NOMO-1 treated with dmso at 0.1 percent for 144 hours (cell line): ENCODE measurements around the gene RNF26.

Source experiments
- DNase-seq: peaks from one replicate; lab custom pipeline; 2025; ENCODE audit not compliant: unreplicated experiment; lab: John Stamatoyannopoulos, UW

The RNF26 gene

DNA sequence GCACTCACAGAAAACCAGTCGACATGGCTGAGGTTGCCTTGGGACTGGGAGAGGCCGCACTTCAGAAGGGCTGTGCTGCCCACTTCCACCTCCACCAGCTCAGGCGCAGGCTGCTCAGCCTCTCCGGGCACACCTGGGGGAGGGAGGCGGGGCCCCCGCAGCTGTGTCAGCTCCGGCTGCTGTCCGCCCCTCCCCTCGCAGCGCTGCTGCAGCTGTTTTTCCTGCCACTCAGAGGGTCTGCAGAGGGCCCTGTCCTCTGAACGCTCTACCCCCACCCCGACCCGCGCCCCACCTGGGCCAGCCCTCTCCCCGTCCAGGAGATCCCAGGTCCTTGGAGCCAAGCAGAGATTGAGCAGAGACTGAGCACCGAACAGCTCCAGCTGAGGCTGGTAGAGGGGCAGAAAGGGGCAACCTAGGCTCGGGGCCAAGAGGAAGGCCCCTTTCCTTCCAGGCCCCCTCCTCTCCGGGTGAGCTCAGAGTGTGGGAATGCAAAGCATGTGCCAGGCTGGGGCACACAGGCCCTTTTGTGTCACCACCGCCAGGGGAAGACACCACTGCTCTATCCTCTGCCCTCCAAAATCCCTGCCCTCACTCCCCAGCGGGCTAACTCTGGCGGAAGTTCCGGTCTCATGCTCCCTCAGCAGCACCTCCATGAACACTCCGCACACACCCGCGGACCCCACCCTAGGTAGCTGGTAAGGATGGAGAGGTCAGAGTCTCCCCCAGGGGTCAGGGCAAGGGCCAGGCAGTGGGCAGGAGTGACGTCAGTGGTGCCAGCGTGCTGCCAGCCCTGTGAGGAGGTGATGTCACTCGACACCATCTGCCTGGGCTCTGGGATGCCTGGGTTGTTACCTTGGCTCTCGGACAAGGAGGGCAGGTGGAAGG lies 19.0 kb upstream of the RNF26 start:
- no peak for DNase-seq

DNA sequence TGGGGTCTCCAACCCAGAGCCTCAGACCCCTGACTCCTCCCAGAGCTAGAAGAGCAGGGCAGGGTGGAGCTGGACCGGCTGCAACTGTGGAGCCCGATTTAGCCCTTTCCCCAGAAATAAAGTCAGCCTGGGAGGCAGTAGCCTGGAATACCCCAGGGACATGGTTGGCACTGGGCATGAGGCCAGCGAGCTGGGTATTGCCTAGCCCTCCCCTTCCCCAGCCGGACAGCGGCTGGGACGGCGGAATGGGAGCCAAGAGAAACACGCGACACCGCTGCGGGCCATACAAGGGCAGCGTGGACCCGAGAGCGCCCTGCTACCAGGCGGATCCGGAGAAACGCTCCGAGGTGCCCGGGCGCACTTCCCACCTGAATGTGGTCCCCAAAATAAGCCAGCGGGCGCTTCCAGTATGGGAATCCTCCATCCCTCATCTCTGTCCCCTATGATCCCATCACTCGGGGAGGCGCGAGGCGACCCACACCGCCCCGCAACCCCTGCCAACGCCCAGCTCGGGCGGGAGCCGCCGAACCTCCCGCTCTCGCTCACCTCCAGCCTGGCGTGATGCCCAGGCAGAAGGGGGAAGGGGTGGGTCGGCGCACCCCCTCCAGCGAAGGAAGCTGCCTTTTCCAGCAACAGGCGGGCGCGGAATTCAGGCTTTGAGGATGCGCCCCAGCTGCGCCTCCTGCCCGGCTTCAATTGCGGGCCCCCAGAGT lies 18.2 kb upstream of the RNF26 start:
- DNase-seq = no peak

DNA sequence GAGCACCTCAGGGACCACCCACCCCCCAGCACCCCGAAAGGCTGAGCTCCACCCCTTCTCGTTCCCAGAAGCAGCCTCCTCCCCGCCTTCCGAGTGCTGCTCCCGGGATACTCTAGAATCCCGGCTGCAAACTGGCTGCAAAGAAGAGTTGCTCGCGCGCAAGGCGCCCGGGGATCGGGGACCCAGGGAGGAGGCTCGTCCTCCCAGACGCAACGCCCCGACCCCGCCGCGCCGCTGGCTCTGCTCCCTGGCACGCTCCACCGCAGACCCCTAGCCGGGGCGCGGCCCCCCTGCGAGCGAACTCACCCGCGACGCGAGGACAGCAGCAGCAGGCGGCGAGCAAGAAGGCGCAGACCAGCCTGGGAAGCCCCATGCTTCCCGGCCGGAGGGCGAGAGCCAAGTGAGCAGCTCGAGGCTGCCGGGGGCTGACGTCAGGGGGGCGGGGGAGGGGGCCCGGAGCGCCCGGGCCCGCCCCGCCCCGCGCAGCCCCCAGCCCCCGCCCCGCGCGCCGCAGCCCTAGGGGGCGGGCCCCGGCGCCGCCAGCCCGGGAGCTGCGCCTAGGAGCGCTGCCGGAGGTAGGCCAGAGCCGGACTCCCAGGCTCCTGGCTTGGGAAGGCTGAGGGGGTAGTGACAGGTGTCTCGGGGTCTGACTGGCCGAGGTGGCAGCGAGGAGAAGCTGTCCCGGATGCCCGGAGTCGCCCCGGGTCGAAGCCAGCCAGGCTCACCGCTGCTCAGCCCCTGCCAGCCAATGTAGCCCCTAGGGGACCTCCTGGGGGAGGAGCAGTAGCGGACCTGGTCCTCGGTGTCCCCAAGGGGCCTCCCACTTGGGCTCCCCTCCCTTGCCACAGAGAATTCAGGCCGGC lies 17.4 kb upstream of the RNF26 start, which contains the start of gene MCAM:
MCAM (minus strand) TSS at position 402 of the 863 bp plus-strand sequence; CDS start at position 373, 29 bp downstream.
- no peak for DNase-seq

DNA sequence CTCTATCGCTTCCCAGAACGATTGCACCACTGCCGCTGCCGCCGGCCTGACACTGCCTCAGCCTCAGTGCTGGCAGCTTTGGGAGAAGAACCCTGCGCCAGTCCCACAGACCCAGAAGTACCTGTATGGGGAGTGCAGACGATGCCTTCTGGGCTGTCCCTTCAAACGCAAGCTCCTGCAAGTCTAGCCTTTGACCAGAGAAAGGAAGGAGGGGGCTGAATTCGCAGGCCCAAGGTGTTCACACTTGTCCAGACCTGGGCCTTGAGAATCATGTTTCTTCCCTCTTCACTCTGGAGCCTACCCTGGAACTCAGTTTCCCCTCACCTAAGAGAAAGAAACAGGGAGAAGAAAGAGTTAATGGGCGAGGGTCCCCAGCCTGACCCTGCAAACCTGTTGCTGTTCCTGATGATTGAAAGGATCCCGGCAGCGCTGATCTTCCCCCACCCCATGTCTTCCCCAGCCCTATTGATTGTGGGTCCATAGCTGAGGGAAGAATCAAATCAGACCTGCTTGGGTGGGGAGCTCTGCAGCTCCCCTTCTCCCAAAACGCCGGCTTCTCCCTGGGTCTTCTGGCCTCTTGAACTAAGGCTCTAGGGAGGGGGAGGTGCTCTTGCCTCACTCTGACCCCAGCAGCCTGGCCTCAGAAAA lies 16.6 kb upstream of the RNF26 start:
- DNase-seq = no peak

DNA sequence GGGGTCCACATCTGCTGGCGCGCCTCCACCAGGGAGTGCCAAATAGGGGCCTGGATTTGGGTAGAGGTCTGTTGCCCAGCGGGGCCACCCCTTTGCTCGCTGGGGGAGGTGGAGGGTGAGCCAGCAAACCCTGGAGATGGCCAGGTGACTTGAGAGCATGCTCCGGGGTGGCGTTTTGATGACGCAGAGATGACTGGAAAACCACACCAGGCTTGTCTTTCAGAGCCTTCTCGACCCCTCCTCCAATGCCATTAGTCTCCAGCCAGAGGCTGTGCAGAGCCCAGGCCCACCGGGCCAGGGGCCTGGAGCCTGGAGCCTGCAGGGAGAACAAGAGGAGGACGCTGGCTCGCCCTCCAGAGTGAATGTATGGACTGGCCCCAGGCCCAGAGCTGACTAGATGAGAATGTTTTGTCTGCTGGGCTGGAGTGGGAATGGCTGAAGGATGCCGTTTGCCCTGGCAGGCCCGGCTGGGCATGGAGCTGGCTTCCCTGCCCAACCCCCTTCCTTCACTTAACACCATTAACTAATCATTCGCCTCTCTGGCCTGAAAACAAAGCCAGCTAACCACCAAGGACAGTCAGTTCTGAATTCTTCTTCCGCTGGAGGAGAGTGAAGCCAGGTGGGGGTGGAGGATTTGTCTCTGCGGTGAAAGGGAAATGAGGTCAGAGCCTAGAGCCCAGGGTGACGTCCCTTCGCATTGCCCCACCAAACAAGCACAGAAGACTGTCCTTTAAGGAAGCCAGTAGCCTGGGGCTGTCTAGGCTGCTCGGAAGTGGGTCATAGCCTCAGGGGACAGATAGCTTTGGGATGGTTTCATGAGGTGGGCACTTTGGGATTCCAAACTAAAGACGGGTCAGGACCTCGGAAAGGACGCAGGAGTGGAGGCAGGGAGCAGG lies 15.8 kb upstream of the RNF26 start:
- peak; percentile 69 for DNase-seq

GRCh38 chr11:119319136-119319699 lies 15.1 kb upstream of the RNF26 start:
- no peak for DNase-seq

- DNase-seq = no peak
These were observed 14.6 kb upstream of the RNF26 start for GRCh38 chr11:119319700-119320239.

DNA sequence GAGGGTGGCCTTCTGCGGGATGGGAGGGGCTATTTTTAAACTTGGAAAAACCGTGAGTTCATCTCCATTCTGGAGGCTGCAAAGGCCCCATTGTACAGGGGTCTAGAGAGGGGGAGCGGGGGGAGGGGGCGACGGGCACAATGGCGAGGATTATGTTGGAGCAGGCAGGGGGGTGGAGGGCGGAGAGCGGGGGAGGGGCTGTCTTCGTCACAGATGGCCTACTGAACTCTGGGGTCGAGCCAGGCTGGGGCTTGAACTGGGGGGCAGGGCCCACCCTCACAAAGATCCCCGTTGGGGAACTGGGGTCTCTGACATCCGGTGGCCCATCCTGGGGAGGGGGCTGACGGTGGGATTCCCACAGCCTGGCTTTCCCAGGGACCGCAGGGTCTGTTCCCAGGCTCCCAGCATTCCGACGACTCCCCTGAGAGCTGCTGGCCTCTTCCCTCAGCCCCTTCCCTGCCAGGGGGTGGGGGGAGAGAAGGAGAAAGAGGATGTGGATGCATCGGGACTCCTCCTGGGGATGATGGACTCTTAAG lies 14.0 kb upstream of the RNF26 start:
- DNase-seq = no peak

DNA sequence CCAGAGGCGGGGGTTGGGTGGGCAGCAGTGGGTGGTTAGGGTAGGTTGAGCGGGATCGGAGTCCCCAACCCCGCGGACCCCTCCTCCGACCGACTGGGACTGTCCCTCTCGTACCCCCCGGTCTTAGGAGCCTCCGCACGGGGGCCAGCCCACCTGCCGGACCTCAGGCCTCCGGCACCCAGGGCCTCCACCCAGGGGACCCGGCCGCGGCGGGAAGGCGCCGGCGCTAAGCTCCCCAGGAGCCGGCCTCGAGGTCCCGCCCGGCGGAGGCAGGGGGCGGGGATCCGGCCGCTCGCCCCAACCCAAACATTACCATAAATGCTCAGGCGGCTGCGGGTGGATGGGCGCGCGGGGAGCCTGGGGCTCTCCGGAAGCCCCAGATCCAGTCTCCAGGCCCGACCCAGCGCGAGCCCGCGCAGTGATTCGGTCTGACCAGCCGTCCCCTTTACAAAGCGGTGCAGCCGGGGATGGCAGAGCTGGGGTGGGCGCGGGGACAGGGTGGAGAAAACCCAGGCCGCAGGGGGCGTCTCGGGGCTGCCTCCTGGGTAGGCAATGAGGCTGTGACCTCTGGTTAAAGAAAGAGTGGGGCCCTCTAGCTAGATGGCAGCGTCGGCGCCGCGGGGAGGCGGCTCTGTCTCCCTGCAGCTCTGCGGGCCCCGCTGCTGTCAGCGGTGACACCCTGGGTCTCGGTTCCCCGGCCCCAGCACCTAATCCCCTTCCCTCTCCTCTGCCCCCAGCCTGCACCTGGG lies 13.4 kb upstream of the RNF26 start:
- no peak for DNase-seq

DNA sequence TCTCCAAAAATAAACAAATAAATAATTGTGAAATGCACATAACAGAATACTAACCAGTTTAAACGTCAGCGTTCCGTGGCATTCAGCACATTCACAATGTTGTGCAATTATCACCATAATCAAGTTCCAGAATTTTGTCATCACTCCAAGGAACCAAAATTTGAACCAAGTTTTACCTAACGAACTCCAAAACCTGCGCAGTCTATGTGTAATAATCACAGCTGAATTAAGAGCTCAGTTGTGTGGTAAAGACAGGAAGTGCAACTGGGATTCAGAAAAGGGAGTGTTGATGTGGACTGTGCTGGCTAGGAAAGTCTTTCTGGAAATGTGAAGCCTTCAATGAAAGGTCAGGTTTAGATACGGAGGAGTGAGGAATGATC lies 12.0 kb upstream of the RNF26 start:
- DNase-seq = no peak

GRCh38 chr11:119322921-119323531 lies 11.3 kb upstream of the RNF26 start:
- DNase-seq = no peak

GRCh38 chr11:119323532-119324033 lies 10.7 kb upstream of the RNF26 start:
- DNase-seq = no peak

GRCh38 chr11:119324189-119324588 lies 10.1 kb upstream of the RNF26 start:
- no peak for DNase-seq

DNA sequence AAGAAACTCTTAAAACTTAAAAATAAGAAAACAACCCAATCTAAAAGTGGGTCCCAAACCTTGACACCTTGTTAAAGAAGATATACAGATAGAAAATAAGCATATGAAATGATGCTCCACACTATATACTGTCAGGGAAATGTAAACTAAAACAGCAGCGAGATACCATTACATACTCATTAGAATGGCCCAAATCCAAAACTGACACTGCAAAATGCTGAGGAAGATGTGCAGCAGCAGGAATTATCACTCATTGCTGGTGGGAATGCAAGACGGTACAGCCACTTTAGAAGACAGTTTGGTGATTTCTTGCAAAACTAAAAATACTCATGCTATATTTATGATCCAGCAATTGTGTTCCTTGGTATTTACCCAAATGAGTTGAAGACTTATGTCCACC lies 5.0 kb upstream of the RNF26 start:
- DNase-seq = no peak

DNA sequence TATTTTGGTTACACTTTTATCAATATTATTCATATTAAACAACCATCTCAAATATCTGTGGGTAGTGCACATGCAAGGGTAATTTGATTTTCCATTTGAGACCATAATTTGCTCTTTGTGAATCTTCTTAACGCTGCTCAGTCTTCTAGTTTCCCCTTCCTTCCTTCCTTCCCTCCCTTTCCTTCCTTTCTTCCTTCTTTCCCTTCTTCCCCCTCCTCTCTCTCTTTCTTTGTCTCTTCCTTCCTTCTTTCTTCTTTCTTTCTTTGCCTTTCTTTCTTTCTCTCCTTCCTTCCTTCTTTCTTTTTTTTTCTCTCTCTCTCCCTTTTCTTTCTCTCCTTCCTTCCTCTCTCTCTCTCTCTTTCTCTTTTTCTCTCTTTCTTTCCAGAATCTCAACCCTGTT lies 4.1 kb upstream of the RNF26 start:
- DNase-seq = no peak

DNA sequence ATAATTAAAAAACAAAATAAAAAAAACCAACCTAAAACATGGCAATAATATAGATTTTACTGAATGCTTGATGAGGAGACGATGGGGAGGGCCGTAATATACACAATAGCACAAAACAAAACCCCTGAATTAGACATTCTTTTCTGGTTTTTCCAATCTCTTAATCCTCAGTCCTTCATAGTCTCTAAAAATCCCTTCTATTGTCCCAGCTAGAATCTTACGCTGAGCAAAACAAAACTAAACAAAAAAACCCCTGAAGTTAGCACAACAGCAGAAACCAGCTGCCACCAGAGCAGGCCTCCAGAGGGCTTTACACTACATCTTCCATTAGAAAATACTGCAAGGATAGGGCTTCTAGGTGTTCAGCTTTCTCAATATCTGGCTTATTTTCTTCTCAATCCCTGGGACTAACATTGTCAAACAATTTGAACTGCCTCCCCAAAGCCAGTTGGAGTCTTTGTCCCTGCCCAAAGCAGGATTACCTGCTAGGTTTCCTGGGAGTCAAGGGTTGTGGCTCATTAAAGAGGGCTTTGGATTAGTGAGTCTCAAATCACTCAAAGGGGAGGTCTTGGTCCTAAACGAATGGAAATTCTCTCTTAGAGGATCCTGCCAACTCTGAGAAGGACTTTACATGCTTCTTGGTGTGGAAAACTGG lies 2.1 kb upstream of the RNF26 start:
- DNase-seq = no peak

DNA sequence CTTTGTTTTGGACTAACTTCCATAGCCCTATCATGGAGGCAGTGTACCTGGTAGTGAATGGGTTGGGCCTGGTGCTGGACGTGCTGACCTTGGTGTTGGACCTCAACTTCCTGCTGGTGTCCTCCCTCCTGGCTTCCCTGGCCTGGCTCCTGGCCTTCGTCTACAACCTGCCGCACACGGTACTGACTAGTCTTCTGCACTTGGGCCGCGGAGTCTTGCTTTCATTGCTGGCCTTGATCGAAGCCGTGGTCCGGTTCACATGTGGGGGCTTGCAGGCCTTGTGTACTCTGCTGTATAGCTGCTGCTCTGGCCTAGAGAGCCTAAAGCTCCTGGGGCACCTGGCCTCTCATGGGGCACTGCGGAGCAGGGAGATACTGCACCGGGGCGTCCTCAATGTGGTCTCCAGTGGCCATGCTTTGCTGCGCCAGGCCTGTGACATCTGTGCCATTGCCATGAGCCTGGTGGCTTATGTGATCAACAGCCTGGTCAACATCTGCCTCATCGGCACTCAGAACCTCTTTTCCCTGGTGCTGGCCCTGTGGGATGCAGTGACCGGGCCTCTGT lies 846 bp downstream of the RNF26 start:
- no peak for DNase-seq
